Measurements from ENCODE around the gene CFAP58.

DNA sequence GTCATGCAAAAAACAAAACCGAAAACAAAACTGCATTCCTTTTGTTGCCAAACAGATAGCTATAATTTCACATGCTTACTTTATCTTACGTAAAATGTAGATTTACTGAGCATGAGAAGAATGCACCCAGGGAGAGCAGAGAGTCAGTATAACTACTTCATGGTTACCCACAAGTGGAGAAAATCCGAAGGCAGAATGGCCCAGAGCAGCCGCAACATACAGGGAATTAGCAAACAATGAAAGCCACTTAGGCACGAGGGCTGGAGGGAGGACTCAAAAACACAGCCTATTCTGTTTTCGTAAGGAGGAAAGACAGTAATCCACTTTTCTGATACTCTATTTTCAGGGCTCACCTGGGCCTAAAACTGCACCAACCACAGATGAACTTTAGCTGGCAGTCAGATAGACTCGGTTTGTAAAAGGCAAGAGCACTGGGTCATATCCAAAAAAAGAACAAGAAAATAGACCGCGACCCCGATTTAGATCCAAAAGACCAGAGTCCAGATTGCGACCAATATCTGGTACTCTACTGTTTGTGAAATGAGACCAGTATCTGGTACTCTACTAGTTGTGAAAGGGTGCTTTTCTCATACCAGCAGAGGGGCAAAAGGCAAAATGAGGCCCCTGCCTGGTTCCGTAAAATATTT lies 16.7 kb upstream of the CFAP58 start:
- TF ChIP-seq, protein P1, sequence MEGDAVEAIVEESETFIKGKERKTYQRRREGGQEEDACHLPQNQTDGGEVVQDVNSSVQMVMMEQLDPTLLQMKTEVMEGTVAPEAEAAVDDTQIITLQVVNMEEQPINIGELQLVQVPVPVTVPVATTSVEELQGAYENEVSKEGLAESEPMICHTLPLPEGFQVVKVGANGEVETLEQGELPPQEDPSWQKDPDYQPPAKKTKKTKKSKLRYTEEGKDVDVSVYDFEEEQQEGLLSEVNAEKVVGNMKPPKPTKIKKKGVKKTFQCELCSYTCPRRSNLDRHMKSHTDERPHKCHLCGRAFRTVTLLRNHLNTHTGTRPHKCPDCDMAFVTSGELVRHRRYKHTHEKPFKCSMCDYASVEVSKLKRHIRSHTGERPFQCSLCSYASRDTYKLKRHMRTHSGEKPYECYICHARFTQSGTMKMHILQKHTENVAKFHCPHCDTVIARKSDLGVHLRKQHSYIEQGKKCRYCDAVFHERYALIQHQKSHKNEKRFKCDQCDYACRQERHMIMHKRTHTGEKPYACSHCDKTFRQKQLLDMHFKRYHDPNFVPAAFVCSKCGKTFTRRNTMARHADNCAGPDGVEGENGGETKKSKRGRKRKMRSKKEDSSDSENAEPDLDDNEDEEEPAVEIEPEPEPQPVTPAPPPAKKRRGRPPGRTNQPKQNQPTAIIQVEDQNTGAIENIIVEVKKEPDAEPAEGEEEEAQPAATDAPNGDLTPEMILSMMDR (IDR thresholded peaks at IDR 0.05), result no peak
- TF ChIP-seq POLR2A (IDR thresholded peaks at IDR 0.05), result no peak

All from uterus (tissue), 2 donors.